Vagina (tissue), 2 donors: ENCODE data around the gene DCAF8. TPM values are rescaled to one million over a fixed set of nuclear protein-coding genes. Genes with fewer than 3 reads are reported as not detected.

Source experiments
- DNase-seq, 2 donors: peaks; one replicate each; pipeline ENCODE4 v3.0.0-alpha.2; 2017; ENCODE audit errors: extremely low spot score in 2 of 2
- H3K27ac ChIP-seq: fragments of 200-600 bp; sonication (generic); one replicate; pipeline ENCODE4 v1.5.1; 2019
- H3K27me3 ChIP-seq: fragments of 200-600 bp; sonication (generic); one replicate; pipeline ENCODE4 v1.5.1; 2019
- H3K36me3 ChIP-seq, 2 donors: fragments of 200-600 bp; sonication (generic); one replicate each; pipeline ENCODE4 v1.5.1; 2017 to 2019
- H3K4me1 ChIP-seq: fragments of 200-600 bp; sonication (generic); one replicate; pipeline ENCODE4 v1.5.1; 2019
- H3K4me3 ChIP-seq, 2 donors: fragments of 200-600 bp; sonication (generic); 1 replicate in 1 of 2; 2 replicates in 1 of 2; pipeline ENCODE4 v1.5.1; 2016 to 2019
- H3K9me3 ChIP-seq: fragments of 200-600 bp; sonication (generic); one replicate; pipeline ENCODE4 v1.5.1; 2019
- CTCF ChIP-seq, 3 experiments: fragments of 450-650 bp in 2 of 3; fragments of 200-600 bp in 1 of 3; sonication (generic) in 1 of 3; IDR thresholded peaks; one replicate each; pipeline ENCODE4 v1.5.1; 2017 to 2019; ENCODE audit warnings: antibody characterized with exemption in 3 of 3, mild to moderate bottlenecking in 2 of 3, moderate library complexity in 2 of 3
- POLR2A ChIP-seq, 2 donors: fragments of 450-650 bp; IDR thresholded peaks; one replicate each; pipeline ENCODE4 v1.6.1; 2017; ENCODE audit warnings: antibody characterized with exemption in 2 of 2, mild to moderate bottlenecking in 2 of 2, moderate library complexity in 2 of 2
- POLR2AphosphoS5 ChIP-seq, 2 donors: sonication (generic); formaldehyde crosslinking; IDR thresholded peaks; one replicate each; pipeline ENCODE4 v1.9.0; 2017; ENCODE audit warnings: antibody characterized with exemption in 2 of 2, mild to moderate bottlenecking in 2 of 2, low read depth in 1 of 2; ENCODE audit not compliant: insufficient read depth in 1 of 2
- intact Hi-C: fragments of 100-400 bp; cut with DNase I; formaldehyde crosslinking; loops from one replicate; pipeline ENCODE4 v1.15.1; 2023
- total RNA-seq: library from RNA; depleted of rRNA; stranded (reverse); fragments of >200 nt; gene quantifications from one replicate; pipeline ENCODE4 v1.2.3, GENCODE V29; 2016

Gene DCAF8
- total RNA-seq, 1 donor from 2014 or later: 145 TPM

- Histone ChIP-seq H3K4me3 (no peak overlapping the region), H3K36me3 (peaks cover 7 to 94% of the 10 kb centered on the region in 2 donors), H3K4me1 (no peaks in the 10 kb centered on the region), H3K9me3 (no peaks in the 10 kb centered on the region), H3K27ac (no peak overlapping the region), H3K27me3 (no peaks in the 10 kb centered on the region)
- DNase-seq: no peak
- intact Hi-C loops: no loop called here
- no peak for TF ChIP-seq POLR2A (IDR thresholded peaks at IDR 0.05)
- no peak for TF ChIP-seq POLR2AphosphoS5 (IDR thresholded peaks at IDR 0.05; ENCODE audit: insufficient read depth in 1 of 2, low read depth in 1 of 2)
- TF ChIP-seq CTCF (IDR thresholded peaks at IDR 0.05): no peak
Observed at GRCh38 chr1:160307118-160307791, 44.9 kb upstream of the DCAF8 start.

- Histone ChIP-seq H3K4me1 (no peaks in the 10 kb centered on the region), H3K36me3 (peaks cover 0 to 81% of the 10 kb centered on the region in 2 donors), H3K4me3 (no peak overlapping the region), H3K27me3 (no peaks in the 10 kb centered on the region), H3K9me3 (no peaks in the 10 kb centered on the region), H3K27ac (no peak overlapping the region)
- DNase-seq: no peak
- intact Hi-C loops: no loop called here
- TF ChIP-seq POLR2AphosphoS5 (IDR thresholded peaks at IDR 0.05; ENCODE audit: insufficient read depth in 1 of 2, low read depth in 1 of 2): no peak
- no peak for TF ChIP-seq POLR2A (IDR thresholded peaks at IDR 0.05)
- TF ChIP-seq CTCF (IDR thresholded peaks at IDR 0.05): no peak
Observed at GRCh38 chr1:160300173-160300572, 37.8 kb upstream of the DCAF8 start.

GRCh38 chr1:160296036-160296435, 33.7 kb upstream of the DCAF8 start:
- H3K4me3 ChIP-seq: no peak overlapping the region
- DNase-seq: no peak
- H3K9me3 ChIP-seq: no peaks in the 10 kb centered on the region
- H3K27ac ChIP-seq: no peak overlapping the region
- no peaks in the 10 kb centered on the region for H3K27me3 ChIP-seq
- TF ChIP-seq POLR2A (IDR thresholded peaks at IDR 0.05) (no peak), POLR2AphosphoS5 (IDR thresholded peaks at IDR 0.05; ENCODE audit: insufficient read depth in 1 of 2, low read depth in 1 of 2) (no peak), CTCF (IDR thresholded peaks at IDR 0.05) (no peak)
- H3K36me3 ChIP-seq: peaks cover 0 to 90% of the 10 kb centered on the region in 2 donors
- intact Hi-C loops: no loop called here
- no peaks in the 10 kb centered on the region for H3K4me1 ChIP-seq

- H3K27ac ChIP-seq: no peak overlapping the region
- no peak for TF ChIP-seq POLR2AphosphoS5 (IDR thresholded peaks at IDR 0.05; ENCODE audit: insufficient read depth in 1 of 2, low read depth in 1 of 2)
- TF ChIP-seq POLR2A (IDR thresholded peaks at IDR 0.05): no peak
- no peak for TF ChIP-seq CTCF (IDR thresholded peaks at IDR 0.05)
- DNase-seq: no peak
- no peak overlapping the region for H3K4me3 ChIP-seq
- intact Hi-C loops: loop anchor here (5.0 kb wide), 1 partner anchor 101 kb away; the partner anchor contains the start of gene CASQ1
- no peaks in the 10 kb centered on the region for H3K4me1 ChIP-seq
- no peaks in the 10 kb centered on the region for H3K27me3 ChIP-seq
- peaks cover 0 to 97% of the 10 kb centered on the region in 2 donors for H3K36me3 ChIP-seq
- H3K9me3 ChIP-seq: no peaks in the 10 kb centered on the region
Observed at GRCh38 chr1:160293020-160293968, 30.9 kb upstream of the DCAF8 start.
